Caco-2 (cell line): ENCODE results near the gene CRYBG1. TPM values are rescaled to one million over a fixed set of nuclear protein-coding genes. Genes with fewer than 3 reads are reported as not detected.

Experiments used
- BruUV-seq: library from RNA; stranded (reverse); fragments of 400-500 nt; replicated peaks from 2 replicates; lab custom pipeline; 2021; lab: Mats Ljungman, UMichigan
- CTCF ChIA-PET: fragments of 300-600 bp; sonication (Branson Sonifier 250); formaldehyde crosslinking; loops from one replicate; lab custom pipeline; 2022; ENCODE audit warnings: antibody characterized with exemption; lab: Charles Lee
- POLR2A ChIA-PET: fragments of 300-600 bp; sonication (Branson Sonifier 250); formaldehyde crosslinking; loops from one replicate; lab custom pipeline; 2022; ENCODE audit warnings: antibody characterized with exemption; lab: Charles Lee
- DNase-seq, 2 experiments: peaks; one replicate each; pipeline versions ENCODE4 v3.0.0 to v3.0.0-alpha.2; 2020 to 2022
- H3K27me3 ChIP-seq: replicated peaks from 2 replicates; pipeline ENCODE4 v1.6.0; 2011; ENCODE audit warnings: low read length; ENCODE audit not compliant: control insufficient read depth, insufficient read depth
- H3K36me3 ChIP-seq: 2 replicates; pipeline ENCODE4 v1.5.1; 2011; ENCODE audit warnings: low read length; ENCODE audit not compliant: control insufficient read depth, insufficient read depth
- H3K4me1 ChIP-seq: fragments of 250-450 bp; sonication (Bioruptor Pico); 2 replicates; pipeline ENCODE4 v1.5.1; 2020; ENCODE audit warnings: mild to moderate bottlenecking
- H3K4me3 ChIP-seq: 2 replicates; pipeline ENCODE4 v1.5.1; 2011; ENCODE audit warnings: low read depth, mild to moderate bottlenecking, control low read depth, low read length
- H3K9me3 ChIP-seq: fragments of 250-450 bp; sonication (Bioruptor Pico); 2 replicates; pipeline ENCODE4 v1.5.1; 2020; ENCODE audit warnings: mild to moderate bottlenecking, moderate library complexity
- H3K27ac Mint-ChIP-seq: one replicate; pipeline ENCODE4 v1.8.0; 2022; ENCODE audit warnings: mixed read lengths; ENCODE audit not compliant: unreplicated experiment
- H3K27me3 Mint-ChIP-seq: one replicate; pipeline ENCODE4 v1.8.0; 2022; ENCODE audit warnings: mixed read lengths; ENCODE audit not compliant: insufficient read depth, unreplicated experiment
- H3K36me3 Mint-ChIP-seq: one replicate; pipeline ENCODE4 v1.8.0; 2022; ENCODE audit warnings: mild to moderate bottlenecking, mixed read lengths; ENCODE audit not compliant: insufficient read depth, unreplicated experiment
- H3K4me1 Mint-ChIP-seq: one replicate; pipeline ENCODE4 v1.8.0; 2022; ENCODE audit warnings: low read depth, mixed read lengths; ENCODE audit not compliant: unreplicated experiment
- H3K4me3 Mint-ChIP-seq: one replicate; pipeline ENCODE4 v1.8.0; 2022; ENCODE audit warnings: mild to moderate bottlenecking, moderate library complexity, mixed read lengths; ENCODE audit not compliant: unreplicated experiment
- H3K9me3 Mint-ChIP-seq: one replicate; pipeline ENCODE4 v1.8.0; 2022; ENCODE audit warnings: mixed read lengths; ENCODE audit not compliant: unreplicated experiment
- intact Hi-C: fragments of 100-400 bp; cut with micrococcal nuclease; formaldehyde crosslinking; loops from one replicate; pipeline ENCODE4 v1.10.0; 2022; ENCODE audit not compliant: unreplicated experiment
- total RNA-seq: library from RNA; stranded (reverse); gene quantifications from 2 replicates; pipeline ENCODE4 v1.2.3, GENCODE V29; 2022
- TF ChIP-seq, protein P1 (sequence below), 2 experiments: fragments of 200-600 bp in 1 of 2; IDR thresholded peaks; 1 replicate in 1 of 2; 2 replicates in 1 of 2; pipeline versions ENCODE4 v1.5.1 to v1.8.0; 2011 to 2022; ENCODE audit warnings: antibody characterized with exemption in 1 of 2, control low read depth in 1 of 2, inconsistent platforms in 1 of 2, low read depth in 1 of 2, low read length in 1 of 2, mild to moderate bottlenecking in 1 of 2, moderate library complexity in 1 of 2; ENCODE audit not compliant: insufficient read depth in 1 of 2, severe bottlenecking in 1 of 2, unreplicated experiment in 1 of 2

CRYBG1 gene
- total RNA-seq, 1 experiment from 2014 or later, result 13.2 TPM

DNA sequence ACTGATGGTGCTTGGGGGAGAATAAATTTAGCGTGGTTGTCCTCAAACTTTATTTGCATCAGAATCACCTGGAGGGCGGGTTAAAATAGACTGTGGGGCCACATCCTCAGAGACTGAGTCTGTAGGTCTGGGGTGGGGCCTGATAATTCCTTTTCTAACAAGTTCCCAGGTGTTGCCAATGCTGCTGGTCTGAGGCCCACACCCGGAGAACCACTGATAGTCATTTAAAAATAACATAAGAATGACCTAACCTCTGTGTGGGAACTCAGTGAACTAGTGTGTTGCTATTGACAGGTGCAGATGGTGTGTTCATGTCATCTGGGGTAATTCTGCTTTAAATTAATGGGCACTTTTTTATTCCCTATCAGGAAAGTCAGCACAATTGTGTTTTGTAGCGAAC is 204.0 kb downstream of the CRYBG1 start:
- Mint-ChIP-seq H3K4me3 (no peak overlapping the region), H3K27ac (no peak overlapping the region), H3K9me3 (no peaks in the 10 kb centered on the region), H3K36me3 (peaks cover 5% of the 10 kb centered on the region), H3K27me3 (no peaks in the 10 kb centered on the region), H3K4me1 (peaks cover 5% of the 10 kb centered on the region)
- ChIA-PET CTCF (no interaction called here), POLR2A (no interaction called here)
- H3K4me1 ChIP-seq, result no peaks in the 10 kb centered on the region
- TF ChIP-seq, protein P1, sequence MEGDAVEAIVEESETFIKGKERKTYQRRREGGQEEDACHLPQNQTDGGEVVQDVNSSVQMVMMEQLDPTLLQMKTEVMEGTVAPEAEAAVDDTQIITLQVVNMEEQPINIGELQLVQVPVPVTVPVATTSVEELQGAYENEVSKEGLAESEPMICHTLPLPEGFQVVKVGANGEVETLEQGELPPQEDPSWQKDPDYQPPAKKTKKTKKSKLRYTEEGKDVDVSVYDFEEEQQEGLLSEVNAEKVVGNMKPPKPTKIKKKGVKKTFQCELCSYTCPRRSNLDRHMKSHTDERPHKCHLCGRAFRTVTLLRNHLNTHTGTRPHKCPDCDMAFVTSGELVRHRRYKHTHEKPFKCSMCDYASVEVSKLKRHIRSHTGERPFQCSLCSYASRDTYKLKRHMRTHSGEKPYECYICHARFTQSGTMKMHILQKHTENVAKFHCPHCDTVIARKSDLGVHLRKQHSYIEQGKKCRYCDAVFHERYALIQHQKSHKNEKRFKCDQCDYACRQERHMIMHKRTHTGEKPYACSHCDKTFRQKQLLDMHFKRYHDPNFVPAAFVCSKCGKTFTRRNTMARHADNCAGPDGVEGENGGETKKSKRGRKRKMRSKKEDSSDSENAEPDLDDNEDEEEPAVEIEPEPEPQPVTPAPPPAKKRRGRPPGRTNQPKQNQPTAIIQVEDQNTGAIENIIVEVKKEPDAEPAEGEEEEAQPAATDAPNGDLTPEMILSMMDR (IDR thresholded peaks at IDR 0.05; ENCODE audit: insufficient read depth in 1 of 2, low read depth in 1 of 2, low read length in 1 of 2, severe bottlenecking in 1 of 2, unreplicated experiment in 1 of 2), result no peak
- intact Hi-C loops, result no loop called here
- DNase-seq, result no peak
- no peaks in the 10 kb centered on the region for H3K27me3 ChIP-seq
- H3K9me3 ChIP-seq, result no peaks in the 10 kb centered on the region
- BruUV-seq, result no TSS peak
- H3K36me3 ChIP-seq, result no peaks in the 10 kb centered on the region
- H3K4me3 ChIP-seq, result no peak overlapping the region

DNA sequence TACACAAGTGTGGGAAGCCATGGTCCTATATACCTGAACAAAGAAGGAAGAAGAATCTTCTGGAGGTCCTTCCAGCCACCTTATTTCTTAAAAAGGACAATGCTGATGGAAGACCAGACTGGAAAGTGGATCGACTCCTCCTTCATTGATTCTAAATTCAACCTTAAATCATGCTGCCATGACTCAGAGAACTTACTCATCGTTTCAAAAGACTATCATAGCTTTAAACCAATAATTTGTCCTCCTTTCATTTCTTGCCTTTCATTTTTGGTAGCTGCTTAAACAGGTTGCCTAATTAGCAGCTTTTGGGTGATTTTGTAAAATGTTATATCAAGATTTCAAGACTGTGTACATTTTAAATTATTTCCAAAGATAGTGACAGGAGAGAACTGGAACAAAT is 208.0 kb downstream of the CRYBG1 start:
- H3K36me3 Mint-ChIP-seq, result peaks cover 5% of the 10 kb centered on the region
- Histone ChIP-seq H3K27me3 (no peaks in the 10 kb centered on the region), H3K4me3 (no peak overlapping the region), H3K9me3 (no peaks in the 10 kb centered on the region), H3K4me1 (no peaks in the 10 kb centered on the region), H3K36me3 (no peaks in the 10 kb centered on the region)
- DNase-seq, result no peak
- no peak overlapping the region for H3K27ac Mint-ChIP-seq
- no peak overlapping the region for H3K4me3 Mint-ChIP-seq
- peaks cover 5% of the 10 kb centered on the region for H3K4me1 Mint-ChIP-seq
- BruUV-seq, result TSS peak; percentile 40
- POLR2A ChIA-PET, result no interaction called here
- CTCF ChIA-PET, result no interaction called here
- intact Hi-C loops, result loop anchor here (5.0 kb wide), 1 partner anchor 409 kb away; no protein-coding TSS in a partner anchor
- H3K9me3 Mint-ChIP-seq, result no peaks in the 10 kb centered on the region
- no peaks in the 10 kb centered on the region for H3K27me3 Mint-ChIP-seq
- TF ChIP-seq, protein P1 (IDR thresholded peaks at IDR 0.05; ENCODE audit: insufficient read depth in 1 of 2, low read depth in 1 of 2, low read length in 1 of 2, severe bottlenecking in 1 of 2, unreplicated experiment in 1 of 2), result no peak

DNA sequence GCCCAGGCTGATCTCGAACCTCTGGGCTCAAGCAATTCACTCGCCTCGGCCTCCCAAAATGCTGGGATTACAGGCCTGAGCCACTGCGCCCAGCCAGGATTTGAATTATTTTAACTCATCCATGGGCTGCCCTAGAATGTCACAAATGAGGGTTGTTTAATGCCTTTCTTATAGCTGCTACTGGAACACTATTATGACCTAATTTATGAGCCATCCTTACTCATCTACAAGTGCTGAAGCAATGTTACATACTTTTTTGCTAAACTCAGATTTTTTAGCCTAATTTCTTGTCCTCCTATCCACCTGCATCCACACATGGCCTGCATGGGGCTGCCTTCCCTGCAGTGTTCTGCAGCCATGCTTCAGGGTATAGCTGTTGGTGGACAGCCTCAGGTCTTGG is 208.9 kb downstream of the CRYBG1 start:
- DNase-seq, result no peak
- no peaks in the 10 kb centered on the region for H3K27me3 ChIP-seq
- BruUV-seq, result no TSS peak
- Mint-ChIP-seq H3K4me1 (no peaks in the 10 kb centered on the region), H3K36me3 (peaks cover 5% of the 10 kb centered on the region), H3K9me3 (no peaks in the 10 kb centered on the region), H3K27ac (no peak overlapping the region), H3K4me3 (no peak overlapping the region), H3K27me3 (no peaks in the 10 kb centered on the region)
- ChIA-PET POLR2A (no interaction called here), CTCF (no interaction called here)
- no peaks in the 10 kb centered on the region for H3K4me1 ChIP-seq
- H3K4me3 ChIP-seq, result no peak overlapping the region
- H3K36me3 ChIP-seq, result no peaks in the 10 kb centered on the region
- no peaks in the 10 kb centered on the region for H3K9me3 ChIP-seq
- TF ChIP-seq, protein P1 (IDR thresholded peaks at IDR 0.05; ENCODE audit: insufficient read depth in 1 of 2, low read depth in 1 of 2, low read length in 1 of 2, severe bottlenecking in 1 of 2, unreplicated experiment in 1 of 2), result no peak
- intact Hi-C loops, result loop anchor here (5.0 kb wide), 1 partner anchor 408 kb away; no protein-coding TSS in a partner anchor
